Measurements from ENCODE around the gene ZNF350. TPM values are rescaled to one million over a fixed set of nuclear protein-coding genes. Genes with fewer than 3 reads are reported as not detected.

Gene ZNF350
- total and polyA plus RNA-seq, 2 of the 13 experiments (the other 11 are each of a cell fraction or from before 2014, with no cell fraction given), result 3.7 to 6.9 TPM

- Histone ChIP-seq H3K9ac (ENCODE audit: insufficient read depth, low read depth, low read length) (no peak overlapping the region), H2AFZ (ENCODE audit: low read length) (no peak overlapping the region), H3K36me3 (replicated peaks in 1 of 2; ENCODE audit: control insufficient read depth in 1 of 2, insufficient read depth in 2 of 2, low read length in 2 of 2) (peaks cover 30 to 71% of the 10 kb centered on the region in 2 experiments), H3K9me3 (ENCODE audit: low read length) (peaks cover 12% of the 10 kb centered on the region; the same call in 1 of the 2 replicates), H3K27ac (ENCODE audit: extremely low read length, insufficient read depth, low read length) (no peak overlapping the region), H3K4me3 (replicated peaks in 1 of 3; ENCODE audit: insufficient read depth in 1 of 3, low read depth in 2 of 3, low read length in 3 of 3) (no peak overlapping the region), H3K27me3 (ENCODE audit: control insufficient read depth in 1 of 2, insufficient read depth in 2 of 2, low read length in 2 of 2) (no peaks in the 10 kb centered on the region), H3K79me2 (ENCODE audit: insufficient read depth, low read length) (peaks cover 56% of the 10 kb centered on the region), H3K4me2 (ENCODE audit: low read depth, low read length) (no peak overlapping the region), H4K20me1 (ENCODE audit: insufficient read depth, low read length) (no peaks in the 10 kb centered on the region; the same call in 1 of the 2 replicates), H3K4me1 (ENCODE audit: insufficient read depth, low read length) (peaks cover 60% of the 10 kb centered on the region)
- BruUV-seq (replicated peaks), result no TSS peak
- FAIRE-seq, result no peak
- ChIA-PET POLR2A (no interaction called here), CTCF (ENCODE audit: low intra/inter-chr PET ratio, low total read pairs) (no interaction called here)
- in situ Hi-C loops (cut with HindIII; ENCODE audit: extremely low pct_ligation_motif_present, low pct_unique_long_range_greater_than_20kb), result no loop called here
- DNase-seq (ENCODE audit: low spot score), result no peak
- 98% methylated on average over 15 of the region's 15 CpGs for WGBS (ENCODE audit: low lambda C conversion rate)
- intact Hi-C loops (cut with micrococcal nuclease; ENCODE audit: unreplicated experiment), result no loop called here
- no peak for ATAC-seq
- TF ChIP-seq ZNF572 (CRISPR knock-in tag; IDR thresholded peaks at IDR 0.05) (no peak), RBFOX2 (IDR thresholded peaks at IDR 0.05; ENCODE audit: low read depth, low read length) (0 out of 2 replicates have a peak, but pooled peaks have one; percentile 27)
Measured at GRCh38 chr19:52022193-52022592, 35.6 kb upstream of the ZNF350 start.

DNA sequence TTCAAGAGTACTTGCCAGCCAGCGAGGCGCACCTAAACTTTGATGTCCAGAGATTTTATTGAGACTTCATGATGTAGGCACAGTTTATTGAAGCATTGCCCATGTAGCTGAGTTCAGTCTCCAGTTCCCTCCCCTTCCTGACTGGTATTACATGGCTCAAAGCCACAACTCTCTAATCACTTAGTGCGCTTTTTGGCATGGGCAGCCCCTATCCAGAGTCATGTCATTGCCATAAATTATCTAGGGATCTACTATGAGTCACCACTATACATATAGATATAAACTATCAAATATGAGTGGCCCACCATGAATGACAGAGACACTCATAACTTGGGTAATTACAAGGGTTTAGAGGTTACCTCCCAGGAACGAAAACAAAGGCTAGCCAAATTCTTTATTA, 33.9 kb upstream of the ZNF350 start:
- no peaks in the 10 kb centered on the region for H4K20me1 ChIP-seq (ENCODE audit: insufficient read depth, low read length)
- H3K27ac ChIP-seq (ENCODE audit: extremely low read length, insufficient read depth, low read length), result no peak overlapping the region
- H3K9me3 ChIP-seq (ENCODE audit: low read length), result peaks cover 12% of the 10 kb centered on the region; the same call in 1 of the 2 replicates
- H3K36me3 ChIP-seq (replicated peaks in 1 of 2; ENCODE audit: control insufficient read depth in 1 of 2, insufficient read depth in 2 of 2, low read length in 2 of 2), result peaks cover 36 to 84% of the 10 kb centered on the region in 2 experiments
- DNase-seq (ENCODE audit: low spot score) (no peak), FAIRE-seq (no peak), ATAC-seq (no peak)
- ChIA-PET CTCF (ENCODE audit: low intra/inter-chr PET ratio, low total read pairs) (no interaction called here), POLR2A (interaction anchor here (0.9 kb wide), 1 partner anchor 13 kb away, joined by 3 read pairs; the partner anchor contains the start of gene ZNF615)
- TF ChIP-seq POGK (CRISPR knock-in tag; conservative IDR thresholded peaks at IDR 0.05) (no peak), RBFOX2 (IDR thresholded peaks at IDR 0.05; ENCODE audit: low read depth, low read length) (0 out of 2 replicates have a peak, but pooled peaks have one; percentile 17)
- no peak overlapping the region for H3K9ac ChIP-seq (ENCODE audit: insufficient read depth, low read depth, low read length)
- no peak overlapping the region for H3K4me2 ChIP-seq (ENCODE audit: low read depth, low read length)
- no peaks in the 10 kb centered on the region for H3K27me3 ChIP-seq (ENCODE audit: control insufficient read depth in 1 of 2, insufficient read depth in 2 of 2, low read length in 2 of 2)
- BruUV-seq (replicated peaks), result no TSS peak
- no peak overlapping the region for H2AFZ ChIP-seq (ENCODE audit: low read length)
- intact Hi-C loops (cut with micrococcal nuclease; ENCODE audit: unreplicated experiment) (no loop called here), in situ Hi-C loops (cut with HindIII; ENCODE audit: extremely low pct_ligation_motif_present, low pct_unique_long_range_greater_than_20kb) (no loop called here)
- peaks cover 43% of the 10 kb centered on the region for H3K4me1 ChIP-seq (ENCODE audit: insufficient read depth, low read length)
- H3K4me3 ChIP-seq (replicated peaks in 1 of 3; ENCODE audit: insufficient read depth in 1 of 3, low read depth in 2 of 3, low read length in 3 of 3), result no peak overlapping the region
- H3K79me2 ChIP-seq (ENCODE audit: insufficient read depth, low read length), result peaks cover 45% of the 10 kb centered on the region
- WGBS (ENCODE audit: low lambda C conversion rate), result 94% methylated on average over 4 of the region's 4 CpGs

Data from HepG2 (cell line).